Right lobe of liver (tissue), 4 donors: ENCODE results near the gene ARHGAP4.

Source experiments
- POLR2A ChIP-seq: fragments of 450-650 bp; IDR thresholded peaks from one replicate; pipeline ENCODE4 v1.6.1; 2017; ENCODE audit warnings: antibody characterized with exemption, mild to moderate bottlenecking
- TF ChIP-seq, protein P1 (sequence below), 4 donors: fragments of 200-600 bp in 3 of 4; fragments of 450-650 bp in 1 of 4; IDR thresholded peaks; one replicate each; pipeline versions ENCODE4 v1.5.1 to v1.8.0; 2016 to 2022; ENCODE audit warnings: antibody characterized with exemption in 4 of 4, mild to moderate bottlenecking in 2 of 4
- donor health status: DM: no; HTN: no; CAD: no.
- donor health status: DM: no; HTN: no; CAD: no.
- donor health status: DM: no; HTN: yes; CAD: no.

DNA sequence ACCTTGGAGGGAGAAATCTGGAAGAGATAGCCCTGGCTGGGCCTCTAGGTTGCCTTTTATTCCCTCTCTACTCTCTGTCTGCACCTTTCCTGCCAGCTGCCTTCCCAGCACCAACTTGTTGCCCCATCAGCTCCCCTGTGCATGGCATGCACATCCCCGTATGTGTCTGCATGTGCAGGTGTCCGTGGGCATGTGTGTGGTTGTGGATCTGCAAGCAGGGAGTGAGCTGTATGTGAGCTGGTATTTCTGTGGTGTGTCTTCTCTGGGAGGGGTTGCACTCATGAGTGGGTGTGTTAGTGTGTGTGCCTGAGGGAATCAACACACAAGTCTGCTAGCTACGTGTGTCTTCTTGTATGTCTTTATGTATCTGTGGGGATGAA lies 50.0 kb downstream of the ARHGAP4 start:
- TF ChIP-seq, protein P1, sequence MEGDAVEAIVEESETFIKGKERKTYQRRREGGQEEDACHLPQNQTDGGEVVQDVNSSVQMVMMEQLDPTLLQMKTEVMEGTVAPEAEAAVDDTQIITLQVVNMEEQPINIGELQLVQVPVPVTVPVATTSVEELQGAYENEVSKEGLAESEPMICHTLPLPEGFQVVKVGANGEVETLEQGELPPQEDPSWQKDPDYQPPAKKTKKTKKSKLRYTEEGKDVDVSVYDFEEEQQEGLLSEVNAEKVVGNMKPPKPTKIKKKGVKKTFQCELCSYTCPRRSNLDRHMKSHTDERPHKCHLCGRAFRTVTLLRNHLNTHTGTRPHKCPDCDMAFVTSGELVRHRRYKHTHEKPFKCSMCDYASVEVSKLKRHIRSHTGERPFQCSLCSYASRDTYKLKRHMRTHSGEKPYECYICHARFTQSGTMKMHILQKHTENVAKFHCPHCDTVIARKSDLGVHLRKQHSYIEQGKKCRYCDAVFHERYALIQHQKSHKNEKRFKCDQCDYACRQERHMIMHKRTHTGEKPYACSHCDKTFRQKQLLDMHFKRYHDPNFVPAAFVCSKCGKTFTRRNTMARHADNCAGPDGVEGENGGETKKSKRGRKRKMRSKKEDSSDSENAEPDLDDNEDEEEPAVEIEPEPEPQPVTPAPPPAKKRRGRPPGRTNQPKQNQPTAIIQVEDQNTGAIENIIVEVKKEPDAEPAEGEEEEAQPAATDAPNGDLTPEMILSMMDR (IDR thresholded peaks at IDR 0.05): no peak
- no peak for TF ChIP-seq POLR2A
